Measurements from ENCODE around the gene MARCHF2. TPM values are rescaled to one million over a fixed set of nuclear protein-coding genes. Genes with fewer than 3 reads are reported as not detected.

MARCHF2 gene
- total and polyA plus RNA-seq, 2 donors (not counting 1 experiment from before 2014, with no cell fraction given) = 22.9 to 52.6 TPM

GRCh38 chr19:8429826-8430225 is 16.7 kb downstream of the MARCHF2 start:
- Histone ChIP-seq H4K20me1 (ENCODE audit: control insufficient read depth, insufficient read depth, low read length, poor library complexity, severe bottlenecking) (no peaks in the 10 kb centered on the region), H3K36me3 (replicated peaks in 1 of 2; ENCODE audit: control extremely low read depth in 1 of 2, control insufficient read depth in 1 of 2, extremely low read depth in 1 of 2, insufficient read depth in 2 of 2, low read length in 1 of 2) (peaks cover 0 to 2% of the 10 kb centered on the region in 2 experiments), H3K79me2 (ENCODE audit: control insufficient read depth, insufficient read depth, low read length) (no peaks in the 10 kb centered on the region), H3K9me3 (ENCODE audit: control extremely low read depth in 1 of 3, control insufficient read depth in 2 of 3, insufficient read depth in 1 of 3, low read length in 2 of 3) (no peaks in the 10 kb centered on the region), H3K4me2 (replicated peaks; ENCODE audit: low read depth, low read length, poor library complexity, severe bottlenecking) (no peak overlapping the region), H3K9ac (ENCODE audit: low read length) (no peak overlapping the region), H3K4me1 (ENCODE audit: control insufficient read depth in 2 of 2, insufficient read depth in 2 of 2, low read length in 2 of 2) (no peaks in the 10 kb centered on the region), H3K27ac (ENCODE audit: low read length in 2 of 2) (no peak overlapping the region), H3K27me3 (replicated peaks in 1 of 4; ENCODE audit: control extremely low read depth in 1 of 4, control insufficient read depth in 3 of 4, insufficient read depth in 4 of 4, low read length in 3 of 4) (no peaks in the 10 kb centered on the region), H2AFZ (ENCODE audit: insufficient read depth, low read depth, low read length, poor library complexity, severe bottlenecking) (no peak overlapping the region), H3K4me3 (ENCODE audit: control extremely low read depth in 1 of 5, extremely low read depth in 1 of 5, insufficient read depth in 1 of 5, low read depth in 2 of 5, low read length in 4 of 5) (no peak overlapping the region)
- TF ChIP-seq EZH2 (IDR thresholded peaks at IDR 0.05; ENCODE audit: borderline replicate concordance, insufficient read depth, low read depth, low read length, poor library complexity, severe bottlenecking) = no peak
- TF ChIP-seq CTCF (IDR thresholded peaks at IDR 0.05) = no peak
- no peaks in the 10 kb centered on the region for H3K9me3 Mint-ChIP-seq (ENCODE audit: insufficient read depth)
- WGBS (ENCODE audit: insufficient coverage) = 100% methylated on average over 4 of the region's 6 CpGs
- POLR2A ChIA-PET = interaction anchor here (0.6 kb wide), 1 partner anchor 34 kb away, joined by 6 read pairs; no protein-coding TSS in a partner anchor
- H3K4me3 Mint-ChIP-seq = no peak overlapping the region
- DNase-seq (no peak), ATAC-seq (ENCODE audit: low read depth) (no peak)
- intact Hi-C loops (cut with micrococcal nuclease) = no loop called here
- H3K27ac Mint-ChIP-seq = no peak overlapping the region
- H3K27me3 Mint-ChIP-seq = no peaks in the 10 kb centered on the region
- CTCF ChIA-PET = no interaction called here
- H3K4me1 Mint-ChIP-seq = no peaks in the 10 kb centered on the region

GRCh38 chr19:8430650-8431049 is 17.5 kb downstream of the MARCHF2 start:
- H3K27me3 ChIP-seq (replicated peaks in 1 of 4; ENCODE audit: control extremely low read depth in 1 of 4, control insufficient read depth in 3 of 4, insufficient read depth in 4 of 4, low read length in 3 of 4) = no peaks in the 10 kb centered on the region
- peaks cover 0 to 2% of the 10 kb centered on the region in 2 experiments for H3K36me3 ChIP-seq (replicated peaks in 1 of 2; ENCODE audit: control extremely low read depth in 1 of 2, control insufficient read depth in 1 of 2, extremely low read depth in 1 of 2, insufficient read depth in 2 of 2, low read length in 1 of 2)
- H3K4me3 ChIP-seq (ENCODE audit: control extremely low read depth in 1 of 5, extremely low read depth in 1 of 5, insufficient read depth in 1 of 5, low read depth in 2 of 5, low read length in 4 of 5) = no peak overlapping the region
- 95% methylated on average over 19 of the region's 20 CpGs for WGBS (ENCODE audit: insufficient coverage)
- Mint-ChIP-seq H3K27ac (no peak overlapping the region), H3K4me1 (no peaks in the 10 kb centered on the region), H3K9me3 (ENCODE audit: insufficient read depth) (no peaks in the 10 kb centered on the region), H3K27me3 (no peaks in the 10 kb centered on the region), H3K4me3 (no peak overlapping the region)
- ChIA-PET CTCF (no interaction called here), POLR2A (no interaction called here)
- no peaks in the 10 kb centered on the region for H4K20me1 ChIP-seq (ENCODE audit: control insufficient read depth, insufficient read depth, low read length, poor library complexity, severe bottlenecking)
- no peak overlapping the region for H3K4me2 ChIP-seq (replicated peaks; ENCODE audit: low read depth, low read length, poor library complexity, severe bottlenecking)
- intact Hi-C loops (cut with micrococcal nuclease) = no loop called here
- ATAC-seq (ENCODE audit: low read depth) (no peak), DNase-seq (no peak)
- TF ChIP-seq CTCF (IDR thresholded peaks at IDR 0.05) (no peak), EZH2 (IDR thresholded peaks at IDR 0.05; ENCODE audit: borderline replicate concordance, insufficient read depth, low read depth, low read length, poor library complexity, severe bottlenecking) (no peak)
- no peak overlapping the region for H3K27ac ChIP-seq (ENCODE audit: low read length in 2 of 2)
- H3K9ac ChIP-seq (ENCODE audit: low read length) = no peak overlapping the region
- H2AFZ ChIP-seq (ENCODE audit: insufficient read depth, low read depth, low read length, poor library complexity, severe bottlenecking) = no peak overlapping the region
- H3K4me1 ChIP-seq (ENCODE audit: control insufficient read depth in 2 of 2, insufficient read depth in 2 of 2, low read length in 2 of 2) = no peaks in the 10 kb centered on the region
- H3K9me3 ChIP-seq (ENCODE audit: control extremely low read depth in 1 of 3, control insufficient read depth in 2 of 3, insufficient read depth in 1 of 3, low read length in 2 of 3) = no peaks in the 10 kb centered on the region
- no peaks in the 10 kb centered on the region for H3K79me2 ChIP-seq (ENCODE audit: control insufficient read depth, insufficient read depth, low read length)
